CD4-positive, alpha-beta memory T cell (primary cell): ENCODE results near the gene INPP4B. TPM values are rescaled to one million over a fixed set of nuclear protein-coding genes. Genes with fewer than 3 reads are reported as not detected.

Experiments used
- CTCF ChIA-PET: fragments of 350-600 bp; sonication (Branson Sonifier 250); formaldehyde crosslinking; loops from one replicate; lab custom pipeline; 2021; ENCODE audit warnings: inconsistent platforms; ENCODE audit not compliant: partially characterized antibody; lab: Charles Lee
- POLR2A ChIA-PET: fragments of 350-600 bp; sonication (Branson Sonifier 250); formaldehyde crosslinking; loops from one replicate; lab custom pipeline; 2021; ENCODE audit not compliant: partially characterized antibody; lab: Charles Lee
- DNase-seq, 5 donors: peaks; one replicate each; pipeline versions ENCODE4 v3.0.0 to v3.0.0-alpha.2; 2020 to 2022; ENCODE audit warnings: mixed read lengths in 1 of 5
- H3K27ac ChIP-seq: one replicate; pipeline ENCODE4 v1.7.0; 2013; ENCODE audit warnings: low read depth, low read length
- H3K27me3 ChIP-seq: 2 replicates; pipeline ENCODE4 v1.7.0; 2013; ENCODE audit warnings: mild to moderate bottlenecking, low read length, moderate library complexity; ENCODE audit not compliant: insufficient read depth
- H3K36me3 ChIP-seq: 2 replicates; pipeline ENCODE4 v1.7.0; 2013; ENCODE audit warnings: mild to moderate bottlenecking, low read length, moderate library complexity; ENCODE audit not compliant: insufficient read depth
- H3K4me1 ChIP-seq: 2 replicates; pipeline ENCODE4 v1.7.0; 2013; ENCODE audit warnings: mild to moderate bottlenecking, low read length, moderate library complexity; ENCODE audit not compliant: insufficient read depth
- H3K4me3 ChIP-seq, 2 donors: one replicate each; pipeline ENCODE4 v1.7.0; 2013; ENCODE audit warnings: low read length in 2 of 2, mild to moderate bottlenecking in 1 of 2
- H3K9me3 ChIP-seq, 2 donors: one replicate each; pipeline ENCODE4 v1.7.0; 2013; ENCODE audit warnings: low read length in 2 of 2, control low read depth in 1 of 2; ENCODE audit not compliant: control insufficient read depth in 1 of 2
- H3K27ac Mint-ChIP-seq, 7 donors: one replicate each; pipeline ENCODE4 v1.8.0; 2020 to 2021; ENCODE audit warnings: mixed read lengths in 7 of 7, mild to moderate bottlenecking in 6 of 7, inconsistent platforms in 3 of 7, moderate library complexity in 3 of 7
- H3K27me3 Mint-ChIP-seq, 2 donors: one replicate each; pipeline ENCODE4 v1.8.0; 2020 to 2021; ENCODE audit warnings: mixed read lengths in 2 of 2
- H3K36me3 Mint-ChIP-seq, 2 donors: one replicate each; pipeline ENCODE4 v1.8.0; 2020 to 2021; ENCODE audit warnings: mixed read lengths in 2 of 2, inconsistent platforms in 1 of 2, mild to moderate bottlenecking in 1 of 2
- H3K4me1 Mint-ChIP-seq, 4 donors: one replicate each; pipeline ENCODE4 v1.8.0; 2020 to 2021; ENCODE audit warnings: mixed read lengths in 4 of 4, mild to moderate bottlenecking in 1 of 4
- H3K4me3 Mint-ChIP-seq, 8 donors: one replicate each; pipeline ENCODE4 v1.8.0; 2020 to 2021; ENCODE audit warnings: mixed read lengths in 8 of 8, mild to moderate bottlenecking in 7 of 8, moderate library complexity in 6 of 8, inconsistent platforms in 3 of 8
- H3K9me3 Mint-ChIP-seq, 8 donors: one replicate each; pipeline ENCODE4 v1.8.0; 2020 to 2021; ENCODE audit warnings: mixed read lengths in 8 of 8, mild to moderate bottlenecking in 5 of 8, inconsistent platforms in 3 of 8, moderate library complexity in 1 of 8
- intact Hi-C: fragments of 100-400 bp; cut with micrococcal nuclease; formaldehyde crosslinking; loops from one replicate; pipeline ENCODE4 v1.15.1; 2023
- polyA plus RNA-seq, 2 donors: library from polyadenylated mRNA; unstranded; fragments of 300-500 nt; fragmentation: Illumina TruSeq; gene quantifications; one replicate each; pipeline ENCODE4 v1.2.3, GENCODE V29; 2021
- total RNA-seq, 2 experiments: library from RNA; stranded (reverse); gene quantifications; one replicate each; pipeline ENCODE4 v1.2.3, GENCODE V29; 2021

INPP4B gene
- total and polyA plus RNA-seq, 4 experiments from 2014 or later = 76.7 to 112 (median 80.8) TPM

DNA sequence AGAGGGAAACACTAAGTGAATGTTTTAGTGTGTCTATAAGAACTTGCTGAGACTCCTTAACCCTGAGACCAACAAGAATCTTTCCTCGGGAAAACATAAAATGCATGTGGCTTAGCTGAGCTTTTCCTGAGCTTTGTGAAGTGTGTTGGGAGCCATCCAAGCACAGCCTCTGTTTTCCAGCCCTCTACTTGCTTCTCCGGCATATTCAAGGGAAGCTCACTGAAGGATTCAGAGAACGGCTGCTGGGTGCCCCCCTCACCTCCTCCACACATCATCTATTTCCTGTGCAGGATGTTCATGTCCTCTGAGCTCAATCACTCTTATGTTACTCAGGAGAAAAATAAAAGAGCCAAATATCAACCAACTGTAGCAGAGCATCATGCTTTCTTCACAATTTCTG, 717.6 kb downstream of the INPP4B start:
- H3K4me3 ChIP-seq = no peak overlapping the region
- H3K36me3 ChIP-seq = no peaks in the 10 kb centered on the region
- intact Hi-C loops = loop anchor here (5.0 kb wide), 1 partner anchor 821 kb away; no protein-coding TSS in a partner anchor
- no peaks in the 10 kb centered on the region for H3K27me3 ChIP-seq
- Mint-ChIP-seq H3K27me3 (no peaks in the 10 kb centered on the region), H3K4me3 (no peak overlapping the region), H3K27ac (peak overlapping the region in 5 of 7 donors; percentile 18 to 79 (median 26)), H3K9me3 (no peaks in the 10 kb centered on the region), H3K36me3 (peaks cover 13 to 34% of the 10 kb centered on the region in 2 donors), H3K4me1 (peaks cover 19 to 33% (median 24%) of the 10 kb centered on the region in 4 donors)
- H3K9me3 ChIP-seq = no peaks in the 10 kb centered on the region
- DNase-seq = no peak
- CTCF ChIA-PET = interaction anchor here (0.8 to 2.2 kb wide), 17 partner anchors 10 to 719 kb away, joined by 3 to 23 read pairs (median 3); partner anchors contain the start of gene INPP4B
- POLR2A ChIA-PET = interaction anchor here (0.6 to 1.9 kb wide), 2 partner anchors 271 to 718 kb away, joined by 3 to 10 read pairs; partner anchors contain the start of gene INPP4B
- peaks cover 46% of the 10 kb centered on the region for H3K4me1 ChIP-seq
- H3K27ac ChIP-seq = no peak overlapping the region

DNA sequence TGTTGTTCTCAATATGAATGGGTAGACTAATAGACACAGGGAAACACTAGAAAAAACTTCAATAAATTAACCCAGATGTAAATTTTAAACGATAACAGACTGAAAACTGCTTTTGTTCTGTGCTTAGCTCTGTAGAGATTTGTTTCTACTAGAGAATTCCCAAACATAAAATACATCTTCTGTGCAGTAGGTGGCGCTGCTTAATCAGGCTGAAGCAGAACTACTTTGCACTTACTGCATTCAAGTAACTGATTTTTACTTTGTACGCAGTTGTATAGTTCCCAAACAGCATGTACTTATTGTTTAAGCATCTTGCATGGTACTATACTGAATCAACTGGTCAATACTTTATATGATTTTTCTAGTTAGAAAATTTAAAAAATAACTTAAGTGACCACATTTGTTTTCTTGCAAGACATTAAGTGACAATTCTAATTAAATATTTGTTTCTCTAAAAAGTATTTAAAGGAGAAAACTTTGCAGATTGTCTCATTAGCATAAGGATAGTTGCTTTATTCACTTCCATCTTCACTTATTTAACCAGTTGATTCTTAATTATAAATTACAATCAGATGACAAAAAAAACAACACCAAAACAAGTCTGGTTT, 719.1 kb downstream of the INPP4B start:
- POLR2A ChIA-PET = interaction anchor here (1.0 kb wide), 1 partner anchor 593 kb away, joined by 4 read pairs; no protein-coding TSS in a partner anchor
- H3K36me3 Mint-ChIP-seq = peaks cover 22 to 45% of the 10 kb centered on the region in 2 donors

DNA sequence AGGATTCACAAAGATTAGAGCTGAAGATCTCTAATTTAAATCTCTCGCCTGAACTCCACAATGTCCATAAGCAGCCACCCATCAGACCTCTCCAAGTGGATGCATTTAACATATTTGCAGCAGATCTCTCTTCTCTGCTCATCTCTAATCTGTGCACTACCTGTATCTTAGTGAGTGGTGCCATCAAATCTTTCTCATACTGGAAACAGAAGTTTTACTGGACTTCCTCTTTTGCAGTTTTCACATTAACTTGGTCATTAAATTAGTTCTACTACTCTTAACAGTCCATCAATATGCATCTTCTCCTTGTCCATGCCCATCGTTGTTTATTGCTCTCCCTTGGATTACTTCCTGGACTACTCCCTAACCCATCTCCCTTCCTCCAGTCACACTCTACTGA, 721.2 kb downstream of the INPP4B start:
- Histone ChIP-seq H3K27me3 (no peaks in the 10 kb centered on the region), H3K27ac (no peak overlapping the region), H3K4me1 (peaks cover 11% of the 10 kb centered on the region), H3K4me3 (no peak overlapping the region), H3K9me3 (no peaks in the 10 kb centered on the region), H3K36me3 (peaks cover 32% of the 10 kb centered on the region)
- peaks cover 0 to 1% (median 0%) of the 10 kb centered on the region in 8 donors for H3K9me3 Mint-ChIP-seq
- DNase-seq = no peak
- CTCF ChIA-PET = interaction anchor here (0.9 to 1.3 kb wide), 2 partner anchors 721 to 723 kb away, joined by 3 read pairs; partner anchors contain the start of gene INPP4B
- POLR2A ChIA-PET = no interaction called here
- peaks cover 8 to 17% (median 13%) of the 10 kb centered on the region in 4 donors for H3K4me1 Mint-ChIP-seq
- H3K36me3 Mint-ChIP-seq = peaks cover 43 to 60% of the 10 kb centered on the region in 2 donors
- intact Hi-C loops = loop anchor here (5.0 kb wide), 1 partner anchor 818 kb away; no protein-coding TSS in a partner anchor
- peak overlapping the region in 4 of 7 donors; percentile 1 to 62 (median 34) for H3K27ac Mint-ChIP-seq
- no peak overlapping the region for H3K4me3 Mint-ChIP-seq
- H3K27me3 Mint-ChIP-seq = no peaks in the 10 kb centered on the region

More for the DNA sequence above, 719.1 kb downstream of the INPP4B start:
- H3K4me3 ChIP-seq = no peak overlapping the region
- no peak overlapping the region for H3K27ac ChIP-seq
- peak overlapping the region in 3 of 7 donors; percentile 54 to 57 (median 54) for H3K27ac Mint-ChIP-seq
- no peaks in the 10 kb centered on the region for H3K9me3 ChIP-seq
- no peaks in the 10 kb centered on the region for H3K27me3 Mint-ChIP-seq
- intact Hi-C loops = loop anchor here (1.0 to 5.0 kb wide), 8 partner anchors 155 to 820 kb away; no protein-coding TSS in a partner anchor
- peaks cover 11% of the 10 kb centered on the region for H3K36me3 ChIP-seq
- peaks cover 19 to 33% (median 26%) of the 10 kb centered on the region in 4 donors for H3K4me1 Mint-ChIP-seq
- H3K9me3 Mint-ChIP-seq = no peaks in the 10 kb centered on the region
- CTCF ChIA-PET = interaction anchor here (0.6 to 2.2 kb wide), 10 partner anchors 14 to 721 kb away, joined by 3 to 13 read pairs (median 4); partner anchors contain the start of gene INPP4B
- DNase-seq = peak; percentile 61 to 67 (median 65)
- peaks cover 31% of the 10 kb centered on the region for H3K4me1 ChIP-seq
- H3K27me3 ChIP-seq = no peaks in the 10 kb centered on the region
- H3K4me3 Mint-ChIP-seq = no peak overlapping the region

DNA sequence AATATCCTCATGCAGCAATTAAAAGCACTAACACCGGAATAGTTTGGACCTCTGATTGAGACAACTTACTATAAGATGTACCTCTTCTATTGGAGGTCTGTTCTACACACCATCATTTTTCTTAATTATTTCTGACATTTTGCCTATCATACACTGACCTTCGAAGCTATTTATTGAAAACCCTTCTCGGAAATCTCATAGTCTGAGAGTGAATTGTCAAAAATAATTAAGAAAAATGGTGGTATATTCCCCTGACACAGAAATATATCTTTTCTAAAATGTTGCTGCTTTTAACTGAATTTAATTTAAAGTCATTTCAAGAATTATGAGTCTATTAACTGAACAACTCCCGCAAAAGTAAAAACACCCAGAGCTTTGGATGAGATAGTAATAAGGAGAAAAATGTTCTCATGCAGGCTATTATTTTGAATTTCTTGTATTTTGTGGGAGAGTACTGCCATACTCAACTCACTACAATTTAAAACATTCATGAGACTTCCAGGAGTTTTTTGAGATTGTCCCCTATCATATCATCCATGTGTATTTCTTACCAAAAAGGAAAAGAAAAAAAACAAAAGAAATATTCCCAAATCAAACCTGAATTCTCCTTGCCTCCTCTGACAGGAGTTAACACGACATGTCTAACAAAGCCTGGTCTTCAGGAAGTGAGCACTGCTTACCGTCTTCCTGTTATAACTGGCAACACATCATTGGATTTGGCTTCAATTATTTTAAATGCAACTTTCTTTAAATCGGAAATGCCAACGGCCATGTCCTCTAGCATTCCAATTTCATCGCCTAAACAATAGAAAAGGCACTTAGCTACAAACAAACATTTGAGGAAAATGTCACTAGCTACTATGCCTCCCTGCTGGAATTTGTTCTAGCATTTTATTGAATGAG, 724.4 kb downstream of the INPP4B start:
- H3K27me3 ChIP-seq = no peaks in the 10 kb centered on the region
- H3K4me3 Mint-ChIP-seq = no peak overlapping the region
- H3K27ac Mint-ChIP-seq = peak overlapping the region in 4 of 7 donors; percentile 22 to 50 (median 48)
- peaks cover 0 to 4% (median 0%) of the 10 kb centered on the region in 8 donors for H3K9me3 Mint-ChIP-seq
- DNase-seq = no peak
- POLR2A ChIA-PET = no interaction called here
- H3K36me3 Mint-ChIP-seq = peaks cover 70 to 78% of the 10 kb centered on the region in 2 donors
- no peaks in the 10 kb centered on the region for H3K9me3 ChIP-seq
- intact Hi-C loops = no loop called here
- H3K27ac ChIP-seq = no peak overlapping the region
- no peaks in the 10 kb centered on the region for H3K27me3 Mint-ChIP-seq
- H3K36me3 ChIP-seq = peaks cover 32% of the 10 kb centered on the region
- CTCF ChIA-PET = interaction anchor here (1.0 to 1.4 kb wide), 2 partner anchors 598 to 726 kb away, joined by 3 read pairs; no protein-coding TSS in a partner anchor
- no peaks in the 10 kb centered on the region for H3K4me1 ChIP-seq
- no peak overlapping the region for H3K4me3 ChIP-seq
- peaks cover 7 to 23% (median 13%) of the 10 kb centered on the region in 4 donors for H3K4me1 Mint-ChIP-seq

DNA sequence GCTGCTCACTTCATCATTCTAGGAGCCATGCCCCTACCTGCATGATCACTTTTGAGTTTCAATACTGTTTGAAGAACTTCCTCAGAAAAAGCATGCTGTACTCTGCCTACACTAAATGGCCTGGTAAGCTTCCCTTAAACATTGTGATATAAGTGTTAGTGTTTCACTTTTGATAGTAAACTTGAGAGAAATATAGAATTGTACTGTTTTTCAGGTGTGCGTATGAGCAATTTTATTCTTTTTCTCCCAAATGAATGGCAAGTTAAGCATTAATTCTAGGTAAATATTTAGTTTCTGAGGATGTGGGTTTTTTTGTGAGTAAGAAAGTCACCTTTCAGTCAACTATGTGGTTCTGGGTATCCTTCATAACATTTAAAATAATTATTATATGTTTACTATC, 725.2 kb downstream of the INPP4B start:
- no peak overlapping the region for H3K4me3 Mint-ChIP-seq
- ChIA-PET POLR2A (no interaction called here), CTCF (interaction anchor here (1.0 kb wide), 1 partner anchor 599 kb away, joined by 3 read pairs; no protein-coding TSS in a partner anchor)
- no peaks in the 10 kb centered on the region for H3K27me3 Mint-ChIP-seq
- intact Hi-C loops = no loop called here
- Histone ChIP-seq H3K27ac (no peak overlapping the region), H3K9me3 (no peaks in the 10 kb centered on the region), H3K27me3 (no peaks in the 10 kb centered on the region), H3K4me3 (no peak overlapping the region), H3K36me3 (peaks cover 32% of the 10 kb centered on the region), H3K4me1 (no peaks in the 10 kb centered on the region)
- H3K4me1 Mint-ChIP-seq = peaks cover 15 to 30% (median 19%) of the 10 kb centered on the region in 4 donors
- no peak for DNase-seq
- peak overlapping the region in 1 of 7 donors; percentile 46 for H3K27ac Mint-ChIP-seq
- peaks cover 0 to 6% (median 0%) of the 10 kb centered on the region in 8 donors for H3K9me3 Mint-ChIP-seq
- H3K36me3 Mint-ChIP-seq = peaks cover 78 to 86% of the 10 kb centered on the region in 2 donors

DNA sequence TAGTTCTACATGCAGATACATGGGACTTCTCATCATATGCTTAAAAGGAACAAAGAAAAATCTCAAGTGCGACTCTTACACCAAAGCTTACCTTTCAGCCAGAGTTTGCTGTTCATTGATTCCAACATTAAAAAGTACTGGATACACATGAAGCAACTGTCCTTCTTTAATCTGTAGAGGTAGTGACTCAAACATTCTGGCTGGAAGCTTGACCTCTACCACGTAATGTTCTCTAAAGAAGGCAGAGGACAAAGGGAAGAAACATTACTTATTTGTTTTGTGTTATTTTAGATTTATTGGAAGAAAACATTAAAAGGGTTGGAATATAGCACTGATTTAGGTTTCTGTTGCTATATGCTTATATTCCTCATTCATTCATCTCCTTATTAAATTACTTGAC, 733.6 kb downstream of the INPP4B start:
- Histone ChIP-seq H3K27ac (no peak overlapping the region), H3K4me3 (no peak overlapping the region), H3K4me1 (no peaks in the 10 kb centered on the region), H3K27me3 (no peaks in the 10 kb centered on the region), H3K36me3 (peaks cover 51% of the 10 kb centered on the region), H3K9me3 (no peaks in the 10 kb centered on the region)
- POLR2A ChIA-PET = no interaction called here
- Mint-ChIP-seq H3K4me3 (no peak overlapping the region), H3K27me3 (no peaks in the 10 kb centered on the region), H3K27ac (no peak overlapping the region), H3K36me3 (peaks cover 81 to 84% of the 10 kb centered on the region in 2 donors), H3K4me1 (peaks cover 12 to 29% (median 21%) of the 10 kb centered on the region in 4 donors), H3K9me3 (peaks cover 0 to 4% (median 0%) of the 10 kb centered on the region in 8 donors)
- CTCF ChIA-PET = interaction anchor here (0.6 kb wide), 1 partner anchor 14 kb away, joined by 4 read pairs; no protein-coding TSS in a partner anchor
- intact Hi-C loops = no loop called here
- no peak for DNase-seq
